GM23338 (cell line): Measurements from ENCODE around the gene KIF25. TPM values are rescaled to one million over a fixed set of nuclear protein-coding genes. Genes with fewer than 3 reads are reported as not detected.

Experiments used
- ATAC-seq: fragments of 200-7000 bp; cut with Tn5 transposase; 3 replicates; pipeline ENCODE4 v1.9.1; 2020
- DNase-seq: peaks from one replicate; pipeline ENCODE4 v3.0.0-alpha.2; 2015; ENCODE audit warnings: low spot score
- H2AFZ ChIP-seq: fragments of 200-600 bp; sonication (generic); 2 replicates; pipeline ENCODE4 v1.8.0; 2016; ENCODE audit warnings: antibody characterized with exemption, mild to moderate bottlenecking, moderate library complexity
- H3F3A ChIP-seq: fragments of 200-600 bp; sonication (generic); replicated peaks from 2 replicates; pipeline ENCODE4 v1.8.0; 2017; ENCODE audit warnings: antibody characterized with exemption, mixed run types, low read depth
- H3K27ac ChIP-seq: fragments of 200-600 bp; sonication (generic); 2 replicates; pipeline ENCODE4 v1.6.1; 2016; ENCODE audit warnings: low read depth
- H3K27me3 ChIP-seq: fragments of 200-600 bp; sonication (generic); 2 replicates; pipeline ENCODE4 v1.8.0; 2016; ENCODE audit warnings: mild to moderate bottlenecking, mixed run types, moderate library complexity; ENCODE audit not compliant: insufficient read depth
- H3K36me3 ChIP-seq: fragments of 200-600 bp; sonication (generic); 2 replicates; pipeline ENCODE4 v1.8.0; 2016; ENCODE audit warnings: mild to moderate bottlenecking; ENCODE audit not compliant: insufficient read depth
- H3K4me1 ChIP-seq: fragments of 200-600 bp; sonication (generic); 2 replicates; pipeline ENCODE4 v1.8.0; 2016; ENCODE audit warnings: mild to moderate bottlenecking, moderate library complexity; ENCODE audit not compliant: insufficient read depth
- H3K4me2 ChIP-seq: fragments of 200-600 bp; sonication (generic); 2 replicates; pipeline ENCODE4 v1.7.1; 2017; ENCODE audit warnings: mixed run types
- H3K4me3 ChIP-seq: fragments of 200-600 bp; sonication (generic); 2 replicates; pipeline ENCODE4 v1.6.1; 2016; ENCODE audit warnings: mixed run types
- H3K79me2 ChIP-seq: fragments of 200-600 bp; sonication (generic); replicated peaks from 2 replicates; pipeline ENCODE4 v1.8.0; 2017; ENCODE audit warnings: mild to moderate bottlenecking; ENCODE audit not compliant: insufficient read depth
- H3K9me2 ChIP-seq: fragments of 200-600 bp; sonication (generic); 2 replicates; pipeline ENCODE4 v1.8.0; 2017; ENCODE audit not compliant: insufficient read depth
- H4K20me1 ChIP-seq: fragments of 200-600 bp; sonication (generic); replicated peaks from 2 replicates; pipeline ENCODE4 v1.8.0; 2017; ENCODE audit warnings: mild to moderate bottlenecking; ENCODE audit not compliant: insufficient read depth
- H3K27ac Mint-ChIP-seq: 2 replicates; pipeline ENCODE4 v1.8.0; 2020; ENCODE audit warnings: inconsistent platforms, mild to moderate bottlenecking, moderate library complexity, mixed read lengths
- H3K27me3 Mint-ChIP-seq: 3 replicates; pipeline ENCODE4 v1.8.0; 2022; ENCODE audit warnings: low read depth, mild to moderate bottlenecking, moderate library complexity, mixed read lengths, inconsistent platforms; ENCODE audit not compliant: insufficient read depth, poor library complexity
- H3K36me3 Mint-ChIP-seq: 3 replicates; pipeline ENCODE4 v1.8.0; 2021; ENCODE audit warnings: low read depth, mild to moderate bottlenecking, inconsistent platforms, moderate library complexity, mixed read lengths
- H3K4me1 Mint-ChIP-seq: 3 replicates; pipeline ENCODE4 v1.8.0; 2020; ENCODE audit warnings: mild to moderate bottlenecking, inconsistent platforms, mixed read lengths
- H3K4me3 Mint-ChIP-seq: 3 replicates; pipeline ENCODE4 v1.8.0; 2021; ENCODE audit warnings: moderate library complexity, mild to moderate bottlenecking, inconsistent platforms, mixed read lengths
- H3K9me3 Mint-ChIP-seq: 3 replicates; pipeline ENCODE4 v1.8.0; 2020; ENCODE audit warnings: moderate library complexity, mild to moderate bottlenecking, inconsistent platforms, mixed read lengths
- EZH2 ChIP-seq: fragments of 200-600 bp; sonication (generic); IDR thresholded peaks from one replicate; pipeline ENCODE4 v1.8.0; 2017; ENCODE audit warnings: antibody characterized with exemption, mild to moderate bottlenecking, low read depth; ENCODE audit not compliant: unreplicated experiment
- JUNB ChIP-seq: IDR thresholded peaks from one replicate; pipeline ENCODE4 v1.6.1; 2016; ENCODE audit warnings: antibody characterized with exemption; ENCODE audit not compliant: unreplicated experiment
- NANOG ChIP-seq: IDR thresholded peaks from 2 replicates; pipeline ENCODE4 v1.6.1; 2016; ENCODE audit warnings: antibody characterized with exemption, borderline replicate concordance
- STAT1 ChIP-seq: IDR thresholded peaks from one replicate; pipeline ENCODE4 v1.6.1; 2016; ENCODE audit warnings: antibody characterized with exemption; ENCODE audit not compliant: unreplicated experiment
- ZNF331 ChIP-seq: fragments of 250-450 bp; sonication (Bioruptor Pico); IDR thresholded peaks from 2 replicates; pipeline ENCODE4 v1.5.0; 2020; ENCODE audit warnings: low read depth, mild to moderate bottlenecking, moderate library complexity
- polyA plus RNA-seq: library from polyadenylated mRNA; unstranded; fragments of >200 nt; fragmentation: Nextera tagmentation; extraction: Ambion mirVana; gene quantifications from 2 replicates; pipeline ENCODE4 v1.2.1, GENCODE V29; 2016
- total RNA-seq: library from RNA; depleted of rRNA; stranded (reverse); fragments of >200 nt; shearing (Covaris generic); gene quantifications from 2 replicates; pipeline ENCODE4 v1.2.3, GENCODE V29; 2014
- TF ChIP-seq, protein P1 (sequence below): fragments of 250-450 bp; sonication (Bioruptor Pico); IDR thresholded peaks from 2 replicates; pipeline ENCODE4 v1.5.0; 2020; ENCODE audit warnings: mild to moderate bottlenecking, moderate library complexity

The KIF25 gene
- total and polyA plus RNA-seq, 2 experiments from 2014 or later: 0.69 to 0.76 TPM

DNA sequence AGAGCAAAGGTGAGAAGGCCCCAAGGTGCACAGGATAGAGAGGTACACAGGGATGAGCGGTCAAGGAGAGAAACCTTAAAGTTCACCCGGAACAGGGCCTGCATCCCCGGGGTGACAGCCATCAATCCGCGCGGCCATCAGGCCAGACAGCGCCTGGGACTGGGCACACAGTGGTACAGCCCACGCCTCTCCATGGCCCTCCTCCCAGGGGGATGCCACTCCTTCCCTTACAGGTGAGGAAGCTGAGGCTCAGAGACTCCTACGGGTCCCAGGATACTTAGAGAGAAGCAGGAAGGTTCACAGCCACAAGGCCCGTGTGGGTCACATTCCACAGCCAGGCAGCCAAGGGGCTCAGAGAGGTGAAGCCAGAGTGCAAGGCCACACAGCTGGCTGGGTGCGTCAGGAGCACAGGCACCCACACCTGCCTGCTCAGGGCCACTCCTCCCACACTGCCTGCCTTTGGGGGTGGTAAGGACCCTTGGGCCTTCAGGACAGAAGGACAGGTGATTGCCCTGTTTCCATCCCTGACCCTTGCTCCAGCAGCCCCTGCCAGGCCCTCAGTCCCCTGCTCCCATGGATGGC is 66.8 kb downstream of the KIF25 start (continued):
- TF ChIP-seq, protein P1, sequence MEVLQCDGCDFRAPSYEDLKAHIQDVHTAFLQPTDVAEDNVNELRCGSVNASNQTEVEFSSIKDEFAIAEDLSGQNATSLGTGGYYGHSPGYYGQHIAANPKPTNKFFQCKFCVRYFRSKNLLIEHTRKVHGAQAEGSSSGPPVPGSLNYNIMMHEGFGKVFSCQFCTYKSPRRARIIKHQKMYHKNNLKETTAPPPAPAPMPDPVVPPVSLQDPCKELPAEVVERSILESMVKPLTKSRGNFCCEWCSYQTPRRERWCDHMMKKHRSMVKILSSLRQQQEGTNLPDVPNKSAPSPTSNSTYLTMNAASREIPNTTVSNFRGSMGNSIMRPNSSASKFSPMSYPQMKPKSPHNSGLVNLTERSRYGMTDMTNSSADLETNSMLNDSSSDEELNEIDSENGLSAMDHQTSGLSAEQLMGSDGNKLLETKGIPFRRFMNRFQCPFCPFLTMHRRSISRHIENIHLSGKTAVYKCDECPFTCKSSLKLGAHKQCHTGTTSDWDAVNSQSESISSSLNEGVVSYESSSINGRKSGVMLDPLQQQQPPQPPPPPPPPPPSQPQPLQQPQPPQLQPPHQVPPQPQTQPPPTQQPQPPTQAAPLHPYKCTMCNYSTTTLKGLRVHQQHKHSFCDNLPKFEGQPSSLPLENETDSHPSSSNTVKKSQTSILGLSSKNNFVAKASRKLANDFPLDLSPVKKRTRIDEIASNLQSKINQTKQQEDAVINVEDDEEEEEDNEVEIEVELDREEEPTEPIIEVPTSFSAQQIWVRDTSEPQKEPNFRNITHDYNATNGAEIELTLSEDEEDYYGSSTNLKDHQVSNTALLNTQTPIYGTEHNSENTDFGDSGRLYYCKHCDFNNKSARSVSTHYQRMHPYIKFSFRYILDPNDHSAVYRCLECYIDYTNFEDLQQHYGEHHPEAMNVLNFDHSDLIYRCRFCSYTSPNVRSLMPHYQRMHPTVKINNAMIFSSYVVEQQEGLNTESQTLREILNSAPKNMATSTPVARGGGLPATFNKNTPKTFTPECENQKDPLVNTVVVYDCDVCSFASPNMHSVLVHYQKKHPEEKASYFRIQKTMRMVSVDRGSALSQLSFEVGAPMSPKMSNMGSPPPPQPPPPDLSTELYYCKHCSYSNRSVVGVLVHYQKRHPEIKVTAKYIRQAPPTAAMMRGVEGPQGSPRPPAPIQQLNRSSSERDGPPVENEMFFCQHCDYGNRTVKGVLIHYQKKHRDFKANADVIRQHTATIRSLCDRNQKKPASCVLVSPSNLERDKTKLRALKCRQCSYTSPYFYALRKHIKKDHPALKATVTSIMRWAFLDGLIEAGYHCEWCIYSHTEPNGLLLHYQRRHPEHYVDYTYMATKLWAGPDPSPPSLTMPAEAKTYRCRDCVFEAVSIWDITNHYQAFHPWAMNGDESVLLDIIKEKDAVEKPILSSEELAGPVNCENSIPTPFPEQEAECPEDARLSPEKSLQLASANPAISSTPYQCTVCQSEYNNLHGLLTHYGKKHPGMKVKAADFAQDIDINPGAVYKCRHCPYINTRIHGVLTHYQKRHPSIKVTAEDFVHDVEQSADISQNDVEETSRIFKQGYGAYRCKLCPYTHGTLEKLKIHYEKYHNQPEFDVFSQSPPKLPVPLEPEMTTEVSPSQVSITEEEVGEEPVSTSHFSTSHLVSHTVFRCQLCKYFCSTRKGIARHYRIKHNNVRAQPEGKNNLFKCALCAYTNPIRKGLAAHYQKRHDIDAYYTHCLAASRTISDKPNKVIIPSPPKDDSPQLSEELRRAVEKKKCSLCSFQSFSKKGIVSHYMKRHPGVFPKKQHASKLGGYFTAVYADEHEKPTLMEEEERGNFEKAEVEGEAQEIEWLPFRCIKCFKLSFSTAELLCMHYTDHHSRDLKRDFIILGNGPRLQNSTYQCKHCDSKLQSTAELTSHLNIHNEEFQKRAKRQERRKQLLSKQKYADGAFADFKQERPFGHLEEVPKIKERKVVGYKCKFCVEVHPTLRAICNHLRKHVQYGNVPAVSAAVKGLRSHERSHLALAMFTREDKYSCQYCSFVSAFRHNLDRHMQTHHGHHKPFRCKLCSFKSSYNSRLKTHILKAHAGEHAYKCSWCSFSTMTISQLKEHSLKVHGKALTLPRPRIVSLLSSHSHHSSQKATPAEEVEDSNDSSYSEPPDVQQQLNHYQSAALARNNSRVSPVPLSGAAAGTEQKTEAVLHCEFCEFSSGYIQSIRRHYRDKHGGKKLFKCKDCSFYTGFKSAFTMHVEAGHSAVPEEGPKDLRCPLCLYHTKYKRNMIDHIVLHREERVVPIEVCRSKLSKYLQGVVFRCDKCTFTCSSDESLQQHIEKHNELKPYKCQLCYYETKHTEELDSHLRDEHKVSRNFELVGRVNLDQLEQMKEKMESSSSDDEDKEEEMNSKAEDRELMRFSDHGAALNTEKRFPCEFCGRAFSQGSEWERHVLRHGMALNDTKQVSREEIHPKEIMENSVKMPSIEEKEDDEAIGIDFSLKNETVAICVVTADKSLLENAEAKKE (CRISPR knock-in tag): no peak
- TF ChIP-seq JUNB (no peak), NANOG (no peak)

DNA sequence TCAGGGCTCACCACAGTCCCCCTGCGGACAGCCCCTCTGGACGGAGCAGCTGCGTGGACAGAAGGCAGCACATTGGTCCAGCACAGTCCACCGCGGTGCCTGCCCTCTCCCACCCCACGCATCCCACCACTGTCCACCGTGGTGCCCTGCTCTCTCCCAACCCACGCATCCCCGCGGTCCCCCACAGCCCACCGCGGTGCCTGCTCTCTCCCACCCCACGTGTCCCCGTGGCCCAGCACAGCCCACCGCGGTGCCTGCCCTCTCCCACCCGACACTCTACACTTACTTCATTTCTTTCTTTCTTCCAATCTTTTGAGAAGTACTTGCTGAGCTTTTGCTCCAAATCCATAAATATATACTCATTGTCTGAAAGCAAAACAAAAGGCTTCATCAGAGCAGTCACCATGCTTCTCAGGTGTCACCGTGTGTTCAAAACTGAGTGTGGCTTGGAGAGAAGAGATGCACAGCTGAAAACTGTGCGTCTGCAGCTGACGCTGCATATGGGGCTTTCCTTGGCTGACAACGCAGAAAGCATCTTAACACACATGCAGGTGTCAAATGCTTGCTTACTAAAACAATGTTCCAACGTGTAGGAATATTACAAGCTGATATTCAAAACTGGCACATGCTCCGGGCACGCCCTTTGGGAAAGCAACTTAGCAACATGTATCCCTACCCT is 69.7 kb downstream of the KIF25 start:
- no peak overlapping the region for H3K4me3 Mint-ChIP-seq
- no peaks in the 10 kb centered on the region for H3K36me3 Mint-ChIP-seq
- no peaks in the 10 kb centered on the region for H3K9me3 Mint-ChIP-seq
- no peaks in the 10 kb centered on the region for H3K36me3 ChIP-seq
- no peaks in the 10 kb centered on the region for H4K20me1 ChIP-seq
- no peak overlapping the region for H3K4me2 ChIP-seq
- DNase-seq: no peak
- H3K27me3 ChIP-seq: no peaks in the 10 kb centered on the region
- H3K27me3 Mint-ChIP-seq: peaks cover 4% of the 10 kb centered on the region
- no peaks in the 10 kb centered on the region for H3K4me1 ChIP-seq
- ATAC-seq: no peak
- H3F3A ChIP-seq: no peaks in the 10 kb centered on the region
- no peaks in the 10 kb centered on the region; the same call in 2 of the 3 replicates for H3K4me1 Mint-ChIP-seq
- no peak overlapping the region for H3K4me3 ChIP-seq
- no peak overlapping the region for H2AFZ ChIP-seq
- no peaks in the 10 kb centered on the region for H3K9me2 ChIP-seq
- no peak for TF ChIP-seq ZNF331 (CRISPR knock-in tag)
- TF ChIP-seq EZH2: no peak
- TF ChIP-seq STAT1: no peak
- no peaks in the 10 kb centered on the region for H3K79me2 ChIP-seq
- no peak overlapping the region for H3K27ac ChIP-seq
- peak overlapping the region; percentile 79 for H3K27ac Mint-ChIP-seq
